CD4-positive, alpha-beta T cell treated with Interleukin-17A for 4 hours (primary cell): Measurements from ENCODE around the gene SLC13A1.
"Not testable (repeated sequence)": the region's sequence is repeated elsewhere in the genome, so short reads cannot be mapped to it uniquely, and the experiment has no call there.

Experiments used
- DNase-seq: peaks from one replicate; pipeline ENCODE4 v3.0.0-alpha.2; 2020; ENCODE audit warnings: mixed read lengths

The SLC13A1 gene

GRCh38 chr7:123122916-123123315, 76.9 kb downstream of the SLC13A1 start:
- no peak for DNase-seq

DNA sequence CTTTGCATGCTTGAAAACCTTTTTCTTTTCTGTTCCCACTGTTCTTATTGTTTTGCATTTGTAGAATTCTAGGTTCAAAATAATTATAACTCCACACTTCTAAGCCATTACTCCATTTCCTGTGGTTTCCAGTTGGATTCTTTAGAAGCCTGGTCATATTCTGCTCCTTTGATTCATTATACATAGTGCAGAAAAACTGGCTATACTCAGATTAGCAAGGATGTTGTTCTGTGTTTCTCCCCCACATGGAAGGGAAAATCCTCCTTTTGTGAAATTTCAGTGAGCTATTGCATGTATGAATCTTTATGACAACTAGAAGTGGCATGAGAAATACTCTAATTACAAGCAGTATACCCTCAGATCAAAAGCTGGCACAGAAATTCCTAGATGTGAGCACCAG, 79.5 kb downstream of the SLC13A1 start:
- no peak for DNase-seq

GRCh38 chr7:123115331-123115730, 84.4 kb downstream of the SLC13A1 start:
- DNase-seq, result no peak

- no peak for DNase-seq
Observed at GRCh38 chr7:123114288-123114687, 85.5 kb downstream of the SLC13A1 start.

GRCh38 chr7:123112833-123113232, 86.9 kb downstream of the SLC13A1 start:
- no peak for DNase-seq

DNA sequence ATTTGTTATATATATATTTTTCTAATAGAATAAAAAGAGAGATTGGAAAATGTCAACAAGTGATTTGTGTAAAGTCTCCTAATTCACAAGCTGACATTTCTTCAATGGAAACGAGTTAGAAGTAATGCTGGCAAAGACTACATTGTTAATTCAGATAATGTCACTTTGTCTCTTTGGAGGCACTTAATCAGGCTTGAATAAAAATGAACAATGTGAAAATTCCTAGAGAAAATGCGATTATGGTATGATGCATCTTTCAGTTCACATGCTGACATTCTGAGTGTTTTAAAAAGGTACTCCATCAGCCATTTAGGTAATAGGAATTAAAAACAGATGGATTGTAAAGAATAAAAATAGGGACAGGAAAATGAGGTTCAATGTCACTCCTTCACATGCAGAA, 100.1 kb downstream of the SLC13A1 start:
- DNase-seq, result no peak

- no peak for DNase-seq
Observed at GRCh38 chr7:123096976-123097375, 102.8 kb downstream of the SLC13A1 start.

DNA sequence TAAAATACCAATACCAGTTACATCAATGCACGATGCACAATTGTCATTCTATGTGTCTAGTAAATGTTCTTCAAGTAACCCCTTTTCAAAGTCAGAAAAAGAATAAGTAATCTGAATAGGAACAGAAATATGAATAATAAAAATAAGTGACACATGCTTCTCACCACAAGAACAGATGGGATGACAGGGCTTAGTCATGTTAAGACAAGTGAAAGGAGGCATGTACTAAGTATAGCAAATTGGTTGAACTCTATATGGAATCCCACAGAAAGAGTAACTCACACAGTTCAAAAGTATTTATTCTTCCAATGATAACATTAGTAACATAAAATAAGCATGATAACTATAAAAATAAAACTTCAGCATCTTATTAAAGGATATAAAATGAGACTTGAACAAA, 103.3 kb downstream of the SLC13A1 start:
- no peak for DNase-seq

DNA sequence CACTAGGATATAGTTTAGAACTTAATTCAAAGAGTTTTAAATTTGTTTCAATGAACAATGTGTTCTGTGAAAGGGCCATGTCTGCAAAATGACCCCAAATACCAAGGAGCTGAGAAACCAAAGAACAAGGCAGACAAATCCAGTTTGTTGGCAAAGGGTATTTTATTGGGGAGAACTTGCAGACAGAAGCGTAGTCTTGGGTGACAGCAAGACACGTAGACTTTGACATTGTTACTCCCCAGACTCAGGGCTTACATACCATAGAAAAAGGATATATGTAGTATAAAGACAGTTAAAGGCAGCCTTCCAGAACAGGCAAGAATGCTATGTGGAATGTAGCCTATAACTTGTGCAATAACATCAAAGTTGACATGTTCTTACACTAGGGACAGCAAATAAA, 109.3 kb downstream of the SLC13A1 start:
- no peak for DNase-seq

- not testable (repeated sequence) for DNase-seq
Observed at GRCh38 chr7:123086910-123087309, 112.9 kb downstream of the SLC13A1 start.

DNA sequence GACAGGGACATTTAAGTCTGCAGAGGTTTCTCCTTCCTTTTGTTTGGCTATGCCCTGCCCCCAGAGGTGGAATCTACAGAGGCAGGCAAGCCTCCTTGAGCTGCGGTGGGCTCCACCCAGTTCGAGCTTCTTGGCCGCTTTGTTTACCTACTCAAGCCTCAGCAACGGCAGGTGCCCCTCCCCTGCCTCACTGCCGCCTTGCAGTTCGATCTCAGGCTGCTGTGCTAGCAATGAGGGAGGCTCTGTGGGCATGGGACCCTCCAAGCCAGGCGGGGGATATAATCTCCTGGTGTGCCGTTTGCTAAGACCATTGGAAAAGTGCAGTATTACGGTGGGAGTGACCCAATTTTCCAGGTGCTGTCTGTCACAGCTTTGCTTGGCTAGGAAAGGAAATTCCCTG, 114.9 kb downstream of the SLC13A1 start:
- DNase-seq, result not testable (repeated sequence)

DNA sequence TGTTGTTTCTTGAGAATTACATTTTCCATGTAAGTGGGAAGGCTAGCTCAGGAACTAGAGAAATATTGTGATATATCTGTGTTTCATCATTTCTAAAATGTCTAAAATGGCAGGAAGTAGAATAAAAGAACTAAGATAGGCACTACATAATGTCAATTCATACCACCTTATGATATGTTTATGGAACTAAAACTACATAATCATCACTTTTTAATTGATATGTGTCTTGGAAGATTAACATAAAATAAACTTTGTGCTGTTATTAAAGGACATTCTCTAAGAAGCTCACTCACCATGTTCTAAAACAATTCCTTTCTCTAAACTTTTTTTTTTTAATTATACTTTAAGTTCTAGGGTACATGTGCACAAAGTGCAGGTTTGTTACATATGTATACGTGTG, 120.7 kb downstream of the SLC13A1 start:
- DNase-seq, result no peak

- DNase-seq, result no peak
Observed at GRCh38 chr7:123075838-123076467, 123.8 kb downstream of the SLC13A1 start.

- no peak for DNase-seq
Observed at GRCh38 chr7:123070702-123071286, 129.0 kb downstream of the SLC13A1 start.

DNA sequence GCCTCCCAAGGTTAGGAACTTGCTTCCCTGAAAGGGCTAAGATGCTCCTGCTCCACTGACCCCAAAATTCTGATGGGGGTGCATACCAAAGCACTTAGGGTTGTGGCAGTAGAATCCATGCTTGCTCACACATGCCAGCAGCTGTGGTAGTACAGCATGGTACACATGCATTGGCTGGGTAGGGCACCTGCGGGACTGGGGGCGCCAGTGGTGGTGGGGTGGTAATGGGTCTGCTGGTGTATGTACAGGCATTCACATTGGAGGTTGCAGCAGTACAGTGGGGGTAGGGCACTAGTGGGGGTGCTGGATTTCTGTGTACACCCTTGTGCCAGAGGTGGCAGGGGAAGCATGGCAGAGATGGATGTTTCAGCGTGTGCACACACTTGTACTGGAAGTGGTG, 132.0 kb downstream of the SLC13A1 start:
- DNase-seq, result no peak
